Cerebellar cortex (tissue), 1 donor: ENCODE results near the gene NBAS.
"Not testable (repeated sequence)": the region's sequence is repeated elsewhere in the genome, so short reads cannot be mapped to it uniquely, and the experiment has no call there.

ENCODE experiments used
- DNase-seq: peaks from one replicate; pipeline ENCODE4 v3.0.0-alpha.2; 2015; ENCODE audit warnings: low spot score

NBAS gene

GRCh38 chr2:15363142-15363541 lies 198.0 kb downstream of the NBAS start:
- no peak for DNase-seq

- DNase-seq, result no peak
Observed at GRCh38 chr2:15359716-15360531, 201.2 kb downstream of the NBAS start.

- DNase-seq, result no peak
Observed at GRCh38 chr2:15357922-15358321, 203.2 kb downstream of the NBAS start.

- no peak for DNase-seq
Observed at GRCh38 chr2:15357186-15357585, 203.9 kb downstream of the NBAS start.

GRCh38 chr2:15355386-15355785 lies 205.7 kb downstream of the NBAS start:
- DNase-seq, result no peak

GRCh38 chr2:15354596-15355366 lies 206.4 kb downstream of the NBAS start:
- DNase-seq, result no peak

- DNase-seq, result no peak
Observed at GRCh38 chr2:15352363-15352762, 208.8 kb downstream of the NBAS start.

- no peak for DNase-seq
Observed at GRCh38 chr2:15348636-15349035, 212.5 kb downstream of the NBAS start.

GRCh38 chr2:15348045-15348444 lies 213.1 kb downstream of the NBAS start:
- DNase-seq, result no peak

GRCh38 chr2:15346624-15347023 lies 214.5 kb downstream of the NBAS start:
- DNase-seq, result no peak

GRCh38 chr2:15337996-15338666 lies 223.0 kb downstream of the NBAS start:
- no peak for DNase-seq

GRCh38 chr2:15334644-15335326 lies 226.3 kb downstream of the NBAS start:
- no peak for DNase-seq

GRCh38 chr2:15331787-15332186 lies 229.3 kb downstream of the NBAS start:
- DNase-seq, result no peak

- no peak for DNase-seq
Observed at GRCh38 chr2:15325296-15325695, 235.8 kb downstream of the NBAS start.

- no peak for DNase-seq
Observed at GRCh38 chr2:15323227-15323626, 237.9 kb downstream of the NBAS start.

- DNase-seq, result not testable (repeated sequence)
Observed at GRCh38 chr2:15321481-15321880, 239.7 kb downstream of the NBAS start.

GRCh38 chr2:15316370-15316814 lies 244.7 kb downstream of the NBAS start:
- no peak for DNase-seq

GRCh38 chr2:15315411-15315810 lies 245.7 kb downstream of the NBAS start:
- no peak for DNase-seq

- no peak for DNase-seq
Observed at GRCh38 chr2:15313657-15314056, 247.5 kb downstream of the NBAS start.

GRCh38 chr2:15311926-15312325 lies 249.2 kb downstream of the NBAS start:
- no peak for DNase-seq

- no peak for DNase-seq
Observed at GRCh38 chr2:15311201-15311907, 249.8 kb downstream of the NBAS start.
